GM13977 (cell line): ENCODE results near the gene LBX2.
A peak's percentile ranks its signal among the peaks of the same experiment; 100 is the strongest.

Experiments
- DNase-seq: peaks from one replicate; pipeline ENCODE4 v3.0.0; 2012; ENCODE audit warnings: low spot score
- in situ Hi-C: fragments of 300-500 bp; cut with MboI; formaldehyde crosslinking; loops from one replicate; pipeline ENCODE4 v1.12.0; 2022; ENCODE audit warnings: low sequenced_read_pairs, low pct_unique_long_range_greater_than_20kb, mixed read lengths, inconsistent platforms; ENCODE audit not compliant: unreplicated experiment
- TF ChIP-seq, protein P1 (sequence below): IDR thresholded peaks from 2 replicates; pipeline ENCODE4 v1.5.1; 2012; ENCODE audit warnings: mild to moderate bottlenecking, control low read depth; ENCODE audit not compliant: insufficient read depth; ENCODE audit errors: extremely low read depth, missing control alignments

The LBX2 gene

DNA sequence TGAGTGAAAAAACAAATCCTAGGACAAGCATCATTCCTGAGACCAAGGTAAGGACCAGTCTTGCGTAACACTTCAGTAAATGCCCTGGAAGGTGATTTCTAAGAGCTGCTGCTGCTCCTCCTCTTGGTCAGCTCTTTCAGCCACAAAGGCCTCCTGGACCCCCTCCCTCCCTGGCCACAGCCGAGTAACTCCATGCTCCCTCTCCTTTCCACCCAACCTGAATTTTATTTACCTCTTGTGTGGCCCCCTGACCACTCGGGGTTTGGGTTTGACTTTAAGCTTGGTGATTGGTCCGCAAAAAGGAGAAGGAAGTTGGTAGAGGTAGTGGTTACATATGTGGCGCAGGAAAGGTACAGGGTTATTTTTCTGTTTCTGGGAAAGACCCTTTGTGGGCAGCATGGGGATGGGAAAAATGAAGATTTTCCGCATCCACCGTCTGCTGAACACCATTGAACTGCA, 39.5 kb upstream of the LBX2 start:
- in situ Hi-C loops = no loop called here
- peak; percentile 73 for DNase-seq
- TF ChIP-seq, protein P1, sequence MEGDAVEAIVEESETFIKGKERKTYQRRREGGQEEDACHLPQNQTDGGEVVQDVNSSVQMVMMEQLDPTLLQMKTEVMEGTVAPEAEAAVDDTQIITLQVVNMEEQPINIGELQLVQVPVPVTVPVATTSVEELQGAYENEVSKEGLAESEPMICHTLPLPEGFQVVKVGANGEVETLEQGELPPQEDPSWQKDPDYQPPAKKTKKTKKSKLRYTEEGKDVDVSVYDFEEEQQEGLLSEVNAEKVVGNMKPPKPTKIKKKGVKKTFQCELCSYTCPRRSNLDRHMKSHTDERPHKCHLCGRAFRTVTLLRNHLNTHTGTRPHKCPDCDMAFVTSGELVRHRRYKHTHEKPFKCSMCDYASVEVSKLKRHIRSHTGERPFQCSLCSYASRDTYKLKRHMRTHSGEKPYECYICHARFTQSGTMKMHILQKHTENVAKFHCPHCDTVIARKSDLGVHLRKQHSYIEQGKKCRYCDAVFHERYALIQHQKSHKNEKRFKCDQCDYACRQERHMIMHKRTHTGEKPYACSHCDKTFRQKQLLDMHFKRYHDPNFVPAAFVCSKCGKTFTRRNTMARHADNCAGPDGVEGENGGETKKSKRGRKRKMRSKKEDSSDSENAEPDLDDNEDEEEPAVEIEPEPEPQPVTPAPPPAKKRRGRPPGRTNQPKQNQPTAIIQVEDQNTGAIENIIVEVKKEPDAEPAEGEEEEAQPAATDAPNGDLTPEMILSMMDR = no peak

DNA sequence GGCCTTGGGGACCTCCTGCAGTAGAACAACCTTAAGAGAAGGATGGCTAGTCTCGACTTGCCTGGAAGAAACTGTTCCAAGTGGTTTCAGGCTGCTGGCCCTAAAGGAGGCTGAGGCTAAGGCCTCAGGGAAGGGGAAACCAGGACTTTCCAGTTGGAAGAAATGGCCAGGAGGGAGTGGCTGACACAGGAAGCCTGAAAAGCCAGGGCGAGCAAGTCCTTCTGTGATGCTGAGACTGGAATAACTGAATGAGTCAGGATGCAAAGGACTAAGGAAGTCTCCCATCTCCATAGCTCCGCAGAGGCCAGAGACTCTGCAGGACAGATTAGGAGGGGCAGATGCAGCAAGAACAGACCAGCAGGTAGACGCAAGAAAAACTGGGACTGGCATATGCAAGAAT, 37.7 kb upstream of the LBX2 start:
- DNase-seq = no peak
- in situ Hi-C loops = no loop called here
- TF ChIP-seq, protein P1 = no peak

DNA sequence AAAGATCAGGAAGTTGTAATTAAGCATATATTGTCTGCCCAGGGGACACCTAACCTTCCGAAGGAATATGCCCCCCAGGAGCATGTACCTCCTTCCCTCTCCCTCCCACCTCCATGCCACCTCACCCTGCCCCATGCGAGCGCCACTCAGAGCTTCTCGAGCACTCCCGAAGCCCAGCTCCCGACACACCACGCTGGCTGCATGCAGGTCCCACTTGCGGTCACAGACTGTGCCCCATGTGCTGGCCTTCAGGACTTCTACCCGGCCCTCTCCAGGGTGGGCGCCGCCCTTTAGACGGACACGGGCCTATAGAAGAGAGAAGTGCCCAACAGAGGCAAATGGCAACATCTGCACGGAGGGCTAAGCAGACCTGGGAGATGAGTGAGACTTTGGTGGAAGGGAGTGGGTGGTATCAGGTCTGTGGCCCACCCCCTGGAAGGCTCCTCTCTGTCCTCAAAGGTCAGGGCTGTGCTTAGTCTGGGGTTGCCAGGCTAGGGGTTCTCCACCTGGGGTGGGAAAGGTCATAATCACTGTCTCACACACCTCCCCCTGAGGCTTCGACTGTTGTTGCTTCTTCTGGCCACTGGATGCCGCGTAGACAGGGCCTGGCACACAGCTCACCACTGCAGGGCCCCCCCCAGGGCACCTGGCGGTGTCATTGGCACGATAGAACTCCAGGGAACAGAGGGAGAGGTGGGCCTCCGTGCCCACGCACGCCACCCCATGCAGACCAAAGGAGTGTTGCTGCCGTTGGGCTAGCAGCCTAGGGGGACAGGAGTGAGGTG, 37.0 kb upstream of the LBX2 start:
- in situ Hi-C loops = no loop called here
- no peak for DNase-seq
- TF ChIP-seq, protein P1 = no peak

- in situ Hi-C loops = no loop called here
- TF ChIP-seq, protein P1 = no peak
- no peak for DNase-seq
Measured at GRCh38 chr2:74535440-74535965, 36.1 kb upstream of the LBX2 start.

DNA sequence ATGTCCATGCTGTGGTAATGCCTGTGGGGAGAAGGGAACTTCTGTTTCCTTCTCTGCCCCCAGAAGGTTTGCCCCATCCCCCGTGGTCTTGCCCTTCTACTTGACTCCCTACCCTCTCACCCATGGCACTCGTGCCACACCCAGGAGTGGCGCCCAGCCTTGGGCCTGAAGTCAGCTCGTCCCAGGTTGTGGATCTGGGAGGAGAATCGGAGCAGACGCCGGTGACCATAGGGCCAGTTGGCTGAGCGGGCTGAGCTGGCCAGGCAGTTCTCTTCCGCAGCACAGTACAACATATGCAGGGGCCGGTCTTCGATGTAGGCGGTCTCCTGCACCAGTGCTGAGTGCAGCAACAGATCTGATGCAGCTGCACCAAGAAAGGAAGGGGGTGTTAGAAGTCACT, 35.0 kb upstream of the LBX2 start:
- DNase-seq = no peak
- in situ Hi-C loops = no loop called here
- TF ChIP-seq, protein P1 = no peak

DNA sequence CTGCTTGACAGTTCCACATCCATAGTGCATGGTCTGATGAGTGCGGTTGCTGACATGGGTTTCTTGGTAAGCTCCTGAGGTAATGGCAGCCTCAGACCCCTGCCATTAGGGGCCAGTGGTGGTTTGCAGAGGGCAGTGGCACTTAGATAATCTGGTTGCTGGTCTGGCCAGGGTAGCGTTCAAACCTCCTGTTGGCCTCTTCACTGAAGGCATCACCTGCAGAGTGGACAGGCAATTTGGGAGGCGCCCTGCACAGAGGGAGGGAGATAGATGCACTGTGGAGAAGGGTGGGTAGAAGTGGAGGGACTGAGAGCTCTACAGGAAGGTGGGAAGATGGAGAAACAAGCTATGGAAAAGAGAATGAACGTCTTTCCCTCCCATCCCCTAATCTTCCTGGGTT, 34.1 kb upstream of the LBX2 start:
- DNase-seq = no peak
- in situ Hi-C loops = no loop called here
- TF ChIP-seq, protein P1 = no peak
